ENCODE results near the gene SAG.
"Not testable (repeated sequence)": the region's sequence is repeated elsewhere in the genome, so short reads cannot be mapped to it uniquely, and the experiment has no call there.

The SAG gene

DNA sequence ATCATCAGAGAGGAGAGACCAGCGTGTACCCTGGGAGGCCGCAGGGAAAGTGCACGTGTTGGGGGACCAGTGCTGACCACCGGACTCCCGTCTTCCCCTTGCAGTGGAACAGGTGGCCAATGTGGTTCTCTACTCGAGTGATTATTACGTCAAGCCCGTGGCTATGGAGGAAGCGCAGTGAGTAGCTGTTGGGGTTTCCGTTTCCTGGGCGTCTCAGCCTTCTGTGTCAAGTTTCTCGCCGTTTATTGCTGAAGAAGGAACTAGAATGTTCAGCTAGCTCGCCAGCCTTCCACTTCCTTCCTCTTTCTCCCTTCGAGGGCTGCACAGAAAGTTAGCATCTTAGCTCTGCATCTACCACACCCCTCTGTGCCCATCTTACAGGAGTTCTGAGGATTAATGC, 23.9 kb downstream of the SAG start:
- peak; percentile 61 for DNase-seq (ENCODE audit: low read depth)

GRCh38 chr2:233332125-233332524, 24.5 kb downstream of the SAG start:
- DNase-seq (ENCODE audit: low read depth) = no peak

DNA sequence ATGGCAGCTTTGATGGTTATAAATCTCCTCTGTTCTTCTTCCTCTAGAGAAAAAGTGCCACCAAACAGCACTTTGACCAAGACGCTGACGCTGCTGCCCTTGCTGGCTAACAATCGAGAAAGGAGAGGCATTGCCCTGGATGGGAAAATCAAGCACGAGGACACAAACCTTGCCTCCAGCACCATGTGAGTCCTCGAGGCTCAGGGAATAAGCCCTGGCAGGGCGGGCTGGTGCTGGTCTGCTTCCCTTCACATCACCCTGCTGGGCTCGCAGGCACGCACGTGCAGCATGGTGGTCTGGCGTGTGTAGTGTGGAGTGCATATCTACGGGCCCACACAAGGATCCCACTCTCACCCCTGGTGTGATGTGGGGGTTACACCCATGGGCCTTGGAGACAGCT, 27.3 kb downstream of the SAG start:
- no peak for DNase-seq (ENCODE audit: low read depth)

- DNase-seq (ENCODE audit: low read depth) = not testable (repeated sequence)
Measured at GRCh38 chr2:233336091-233336490, 28.5 kb downstream of the SAG start.

- no peak for DNase-seq (ENCODE audit: low read depth)
Measured at GRCh38 chr2:233336541-233336940, 28.9 kb downstream of the SAG start.

DNA sequence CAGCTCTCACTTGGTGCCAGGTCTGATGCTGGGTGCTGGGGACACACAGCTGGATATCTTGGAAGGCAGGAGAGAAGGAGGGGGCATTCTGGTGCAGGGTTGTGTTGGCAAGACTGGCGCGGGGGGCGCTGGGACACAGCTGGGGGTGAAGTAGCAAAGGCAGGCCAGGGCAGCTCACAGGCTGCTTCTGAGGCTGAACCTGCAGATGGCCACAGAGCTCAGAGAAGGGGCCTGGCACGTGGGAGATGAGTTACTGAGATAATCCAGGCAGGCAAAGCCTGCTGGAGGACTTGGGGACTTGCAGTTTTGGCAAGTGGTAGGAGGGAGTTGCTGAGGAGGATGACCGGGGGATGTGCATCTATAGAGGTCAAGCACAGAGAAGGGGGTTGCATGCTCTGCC, 30.4 kb downstream of the SAG start:
- no peak for DNase-seq (ENCODE audit: low read depth)

- no peak for DNase-seq (ENCODE audit: low read depth)
Measured at GRCh38 chr2:233338812-233339368, 31.3 kb downstream of the SAG start.

DNA sequence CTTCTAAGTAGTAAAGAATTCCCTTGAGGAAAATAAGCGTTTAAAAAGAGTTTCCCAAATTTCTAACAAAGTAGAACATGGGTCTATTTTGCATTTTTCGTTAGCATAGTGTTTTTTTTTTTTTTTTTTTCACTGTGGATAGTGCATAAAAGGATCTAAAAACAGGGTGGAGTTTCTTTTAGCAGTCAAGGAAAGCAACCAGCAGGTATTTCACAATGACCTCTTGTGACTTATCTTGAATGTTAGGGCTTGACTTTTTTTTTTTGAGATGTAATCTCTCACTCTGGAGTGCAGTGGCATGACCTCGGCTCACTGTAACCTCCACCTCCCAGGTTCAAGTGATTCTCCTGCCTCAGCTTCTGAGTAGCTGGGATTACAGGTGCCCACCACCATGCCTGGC, 31.8 kb downstream of the SAG start:
- DNase-seq (ENCODE audit: low read depth) = no peak

DNA sequence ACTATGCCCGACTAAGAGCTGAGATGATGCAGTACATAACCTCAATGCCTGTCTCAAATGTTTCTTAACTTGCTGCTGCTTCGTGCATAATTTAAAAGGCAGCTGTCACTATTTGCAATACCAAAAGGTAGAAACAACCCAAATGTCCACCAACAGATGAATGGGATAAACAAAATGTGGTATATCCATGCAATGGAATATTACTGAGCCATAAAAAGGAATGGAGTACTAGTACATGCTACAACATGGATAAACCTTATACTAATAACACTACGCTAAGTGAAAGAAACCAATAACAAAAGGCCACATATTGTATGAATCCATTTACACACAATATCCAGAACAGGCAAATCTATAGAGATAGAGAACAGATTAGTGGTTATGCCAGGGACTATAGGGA, 33.7 kb downstream of the SAG start:
- no peak for DNase-seq (ENCODE audit: low read depth)

DNA sequence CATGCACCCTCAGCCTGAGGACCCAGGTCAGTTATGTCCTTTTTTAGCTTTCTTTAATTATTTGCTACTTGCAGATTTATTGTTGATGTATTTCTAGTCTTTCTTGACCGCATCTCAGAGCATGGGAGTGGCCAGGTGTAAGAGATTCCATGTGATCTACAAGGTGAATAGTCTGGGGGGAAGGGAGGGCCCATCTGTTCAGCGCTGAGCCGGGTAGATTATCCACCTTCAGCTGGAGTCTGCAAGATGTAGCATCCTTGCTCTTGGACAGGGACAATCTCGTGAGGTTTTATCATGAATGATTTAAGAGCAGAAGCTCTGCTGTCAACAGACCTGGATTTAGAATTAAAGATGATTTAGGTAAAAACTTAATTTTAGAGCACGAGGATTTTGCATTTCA, 34.7 kb downstream of the SAG start:
- DNase-seq (ENCODE audit: low read depth) = no peak

GRCh38 chr2:233343171-233343705, 35.6 kb downstream of the SAG start:
- DNase-seq (ENCODE audit: low read depth) = no peak

GRCh38 chr2:233346376-233346775, 38.8 kb downstream of the SAG start:
- DNase-seq (ENCODE audit: low read depth) = no peak

GRCh38 chr2:233346930-233347329, 39.3 kb downstream of the SAG start:
- DNase-seq (ENCODE audit: low read depth) = no peak

GRCh38 chr2:233349005-233349998, 41.7 kb downstream of the SAG start:
- no peak for DNase-seq (ENCODE audit: low read depth)

- peak; percentile 43 for DNase-seq (ENCODE audit: low read depth)
Measured at GRCh38 chr2:233350708-233351107, 43.1 kb downstream of the SAG start.

- no peak for DNase-seq (ENCODE audit: low read depth)
Measured at GRCh38 chr2:233351423-233351822, 43.8 kb downstream of the SAG start.

GRCh38 chr2:233352141-233352842, 44.7 kb downstream of the SAG start:
- DNase-seq (ENCODE audit: low read depth) = no peak

GRCh38 chr2:233353101-233353768, 45.6 kb downstream of the SAG start:
- no peak for DNase-seq (ENCODE audit: low read depth)

- DNase-seq (ENCODE audit: low read depth) = peak; percentile 69
Measured at GRCh38 chr2:233353769-233354499, 46.3 kb downstream of the SAG start, which contains the start of gene DGKD. TSS of gene DGKD (plus strand) at chr2:233354494. CDS start at chr2:233354519, 25 bp downstream.

GRCh38 chr2:233354500-233354924, 46.9 kb downstream of the SAG start:
- DNase-seq (ENCODE audit: low read depth) = no peak

- DNase-seq (ENCODE audit: low read depth) = no peak
Measured at GRCh38 chr2:233354971-233355574, 47.5 kb downstream of the SAG start.

Measured in stimulated activated CD4-positive, alpha-beta T cell treated with anti-CD3 and anti-CD28 coated beads, Interleukin-2, amount 100 ng/mL, for 4 hours (primary cell).